Astrocyte (in vitro differentiated cells and primary cell): Measurements from ENCODE around the gene CHEK2.
"Not testable (repeated sequence)": the region's sequence is repeated elsewhere in the genome, so short reads cannot be mapped to it uniquely, and the experiment has no call there.

Experiments used
- EZH2 ChIP-seq: IDR thresholded peaks from 2 replicates; pipeline ENCODE4 v1.6.1; 2012; ENCODE audit warnings: mild to moderate bottlenecking, low read length, inconsistent platforms; ENCODE audit not compliant: insufficient read depth
- TF ChIP-seq, protein P1 (sequence below): IDR thresholded peaks from 2 replicates; pipeline ENCODE4 v1.5.1; 2011; ENCODE audit warnings: low read depth, mild to moderate bottlenecking, inconsistent platforms, low read length, moderate library complexity; ENCODE audit not compliant: insufficient read depth

DNA sequence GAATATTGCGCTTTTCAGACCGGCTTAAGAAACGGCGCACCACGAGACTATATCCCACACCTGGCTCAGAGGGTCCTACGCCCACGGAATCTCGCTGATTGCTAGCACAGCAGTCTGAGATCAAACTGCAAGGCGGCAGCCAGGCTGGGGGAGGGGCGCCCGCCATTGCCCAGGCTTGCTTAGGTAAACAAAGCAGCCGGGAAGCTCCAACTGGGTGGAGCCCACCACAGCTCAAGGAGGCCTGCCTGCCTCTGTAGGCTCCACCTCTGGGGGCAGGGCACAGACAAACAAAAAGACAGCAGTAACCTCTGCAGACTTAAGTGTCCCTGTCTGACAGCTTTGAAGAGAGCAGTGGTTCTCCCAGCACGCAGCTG, 78.1 kb downstream of the CHEK2 start:
- TF ChIP-seq, protein P1, sequence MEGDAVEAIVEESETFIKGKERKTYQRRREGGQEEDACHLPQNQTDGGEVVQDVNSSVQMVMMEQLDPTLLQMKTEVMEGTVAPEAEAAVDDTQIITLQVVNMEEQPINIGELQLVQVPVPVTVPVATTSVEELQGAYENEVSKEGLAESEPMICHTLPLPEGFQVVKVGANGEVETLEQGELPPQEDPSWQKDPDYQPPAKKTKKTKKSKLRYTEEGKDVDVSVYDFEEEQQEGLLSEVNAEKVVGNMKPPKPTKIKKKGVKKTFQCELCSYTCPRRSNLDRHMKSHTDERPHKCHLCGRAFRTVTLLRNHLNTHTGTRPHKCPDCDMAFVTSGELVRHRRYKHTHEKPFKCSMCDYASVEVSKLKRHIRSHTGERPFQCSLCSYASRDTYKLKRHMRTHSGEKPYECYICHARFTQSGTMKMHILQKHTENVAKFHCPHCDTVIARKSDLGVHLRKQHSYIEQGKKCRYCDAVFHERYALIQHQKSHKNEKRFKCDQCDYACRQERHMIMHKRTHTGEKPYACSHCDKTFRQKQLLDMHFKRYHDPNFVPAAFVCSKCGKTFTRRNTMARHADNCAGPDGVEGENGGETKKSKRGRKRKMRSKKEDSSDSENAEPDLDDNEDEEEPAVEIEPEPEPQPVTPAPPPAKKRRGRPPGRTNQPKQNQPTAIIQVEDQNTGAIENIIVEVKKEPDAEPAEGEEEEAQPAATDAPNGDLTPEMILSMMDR = not testable (repeated sequence)
- TF ChIP-seq EZH2 = not testable (repeated sequence)
